Neutrophil (primary cell): Measurements from ENCODE around the gene MT1HL1.

ENCODE experiments used
- H3K27ac ChIP-seq: fragments of 200-600 bp; sonication (generic); 2 replicates; pipeline ENCODE4 v1.5.1; 2016; ENCODE audit warnings: mild to moderate bottlenecking, moderate library complexity
- H3K27me3 ChIP-seq: fragments of 200-600 bp; sonication (generic); 2 replicates; pipeline ENCODE4 v1.6.0; 2016; ENCODE audit warnings: mild to moderate bottlenecking
- H3K36me3 ChIP-seq: fragments of 200-600 bp; sonication (generic); 2 replicates; pipeline ENCODE4 v1.5.1; 2017
- H3K4me1 ChIP-seq, 2 experiments: fragments of 200-600 bp in 1 of 2; sonication (generic) in 1 of 2; 1 replicate in 1 of 2; 2 replicates in 1 of 2; pipeline versions ENCODE4 v1.5.1 to v1.6.1; 2013 to 2016; ENCODE audit warnings: low read depth in 1 of 2, low read length in 1 of 2, mild to moderate bottlenecking in 1 of 2, moderate library complexity in 1 of 2; ENCODE audit not compliant: control insufficient read depth in 1 of 2, insufficient read depth in 1 of 2
- H3K4me3 ChIP-seq, 2 experiments: fragments of 200-600 bp in 1 of 2; sonication (generic) in 1 of 2; 1 replicate in 1 of 2; 2 replicates in 1 of 2; pipeline ENCODE4 v1.5.1; 2013 to 2016; ENCODE audit warnings: low read depth in 1 of 2, low read length in 1 of 2, mild to moderate bottlenecking in 1 of 2, moderate library complexity in 1 of 2
- H3K9me3 ChIP-seq: fragments of 200-600 bp; sonication (generic); 2 replicates; pipeline ENCODE4 v1.5.1; 2016
- TF ChIP-seq, protein P1 (sequence below): fragments of 200-600 bp; sonication (generic); IDR thresholded peaks from 2 replicates; pipeline ENCODE4 v1.5.1; 2016; ENCODE audit warnings: antibody characterized with exemption

MT1HL1 gene

DNA sequence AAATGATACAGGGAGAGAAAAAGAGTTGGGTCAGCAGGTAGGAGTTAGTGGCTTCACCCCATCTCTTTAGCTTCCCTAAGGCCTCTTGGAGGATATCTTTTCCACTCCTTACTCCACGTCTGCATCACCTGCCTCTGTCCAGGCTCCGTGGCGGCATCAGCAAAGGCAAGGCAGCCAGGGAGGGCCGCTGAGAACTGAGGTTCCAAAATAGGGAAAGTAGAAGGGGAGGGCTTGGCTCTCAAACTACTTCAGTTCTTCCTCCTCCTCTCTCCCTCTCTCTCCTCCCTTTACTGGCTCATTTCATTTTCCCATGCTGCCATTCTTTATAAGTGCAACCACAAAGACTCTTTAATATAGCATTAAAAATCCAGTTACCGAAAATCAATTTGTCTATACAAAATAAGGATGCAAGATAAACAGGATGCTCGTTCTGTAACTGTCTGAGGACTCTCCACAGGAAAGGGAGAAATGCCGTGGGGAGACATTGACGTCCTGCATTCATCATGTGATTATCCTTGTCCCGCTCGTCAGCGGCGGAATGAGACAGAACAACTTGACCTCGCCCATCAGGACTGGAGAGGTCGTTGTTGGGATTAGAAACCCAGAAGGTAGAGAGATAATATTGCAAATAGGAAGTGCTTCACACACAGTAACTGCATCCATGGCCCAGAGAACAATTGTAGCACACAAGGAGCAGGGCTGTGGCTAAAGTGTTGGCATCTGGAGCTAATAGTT is 3.1 kb upstream of the MT1HL1 start:
- no peaks in the 10 kb centered on the region for H3K4me1 ChIP-seq
- no peak overlapping the region for H3K4me3 ChIP-seq
- H3K9me3 ChIP-seq, result no peaks in the 10 kb centered on the region
- TF ChIP-seq, protein P1, sequence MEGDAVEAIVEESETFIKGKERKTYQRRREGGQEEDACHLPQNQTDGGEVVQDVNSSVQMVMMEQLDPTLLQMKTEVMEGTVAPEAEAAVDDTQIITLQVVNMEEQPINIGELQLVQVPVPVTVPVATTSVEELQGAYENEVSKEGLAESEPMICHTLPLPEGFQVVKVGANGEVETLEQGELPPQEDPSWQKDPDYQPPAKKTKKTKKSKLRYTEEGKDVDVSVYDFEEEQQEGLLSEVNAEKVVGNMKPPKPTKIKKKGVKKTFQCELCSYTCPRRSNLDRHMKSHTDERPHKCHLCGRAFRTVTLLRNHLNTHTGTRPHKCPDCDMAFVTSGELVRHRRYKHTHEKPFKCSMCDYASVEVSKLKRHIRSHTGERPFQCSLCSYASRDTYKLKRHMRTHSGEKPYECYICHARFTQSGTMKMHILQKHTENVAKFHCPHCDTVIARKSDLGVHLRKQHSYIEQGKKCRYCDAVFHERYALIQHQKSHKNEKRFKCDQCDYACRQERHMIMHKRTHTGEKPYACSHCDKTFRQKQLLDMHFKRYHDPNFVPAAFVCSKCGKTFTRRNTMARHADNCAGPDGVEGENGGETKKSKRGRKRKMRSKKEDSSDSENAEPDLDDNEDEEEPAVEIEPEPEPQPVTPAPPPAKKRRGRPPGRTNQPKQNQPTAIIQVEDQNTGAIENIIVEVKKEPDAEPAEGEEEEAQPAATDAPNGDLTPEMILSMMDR, result no peak
- H3K36me3 ChIP-seq, result no peaks in the 10 kb centered on the region
- H3K27me3 ChIP-seq, result no peaks in the 10 kb centered on the region
- no peak overlapping the region for H3K27ac ChIP-seq

DNA sequence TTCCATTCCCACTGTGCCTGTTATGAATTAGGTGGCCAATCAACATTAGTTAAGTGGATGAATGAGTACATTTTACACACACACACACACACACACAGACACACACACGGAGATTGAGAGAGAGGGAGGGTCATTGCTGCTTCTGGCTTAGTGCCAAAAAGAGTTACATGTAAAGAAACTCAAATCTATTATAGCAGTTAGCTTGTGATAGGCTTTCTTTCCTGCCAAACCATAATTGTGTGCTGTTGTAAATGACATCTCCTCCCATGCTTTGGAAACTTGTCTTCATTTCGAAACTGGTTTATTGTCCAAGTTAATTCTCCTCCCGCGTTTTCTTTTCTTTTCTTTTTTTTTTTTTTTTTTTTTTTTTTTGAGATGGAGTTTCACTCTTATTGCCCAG is 1.4 kb upstream of the MT1HL1 start:
- H3K9me3 ChIP-seq, result no peaks in the 10 kb centered on the region
- TF ChIP-seq, protein P1, result no peak
- no peaks in the 10 kb centered on the region for H3K36me3 ChIP-seq

DNA sequence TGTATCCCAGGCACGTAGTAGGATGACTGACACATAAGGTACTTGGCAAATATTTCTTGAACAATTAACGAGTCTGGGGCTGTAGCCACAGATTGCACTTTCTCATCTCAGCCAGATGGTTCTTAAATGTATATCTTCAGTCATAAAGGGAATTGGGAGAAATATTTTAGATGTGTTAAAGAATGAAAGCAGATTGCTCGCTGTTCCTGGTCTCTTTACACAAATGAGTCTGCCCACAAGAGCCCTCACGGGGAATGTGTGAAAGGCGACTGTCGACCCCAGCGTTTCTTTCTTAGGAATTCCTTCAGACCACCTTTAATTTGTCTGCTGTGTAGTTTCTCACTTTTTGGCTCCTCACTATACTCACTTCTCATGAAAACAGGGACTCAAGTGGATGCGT is 725 bp downstream of the MT1HL1 start:
- Histone ChIP-seq H3K36me3 (no peaks in the 10 kb centered on the region), H3K27me3 (no peaks in the 10 kb centered on the region), H3K9me3 (no peaks in the 10 kb centered on the region), H3K27ac (no peak overlapping the region), H3K4me3 (no peak overlapping the region), H3K4me1 (no peaks in the 10 kb centered on the region)
- TF ChIP-seq, protein P1, result no peak

More for the DNA sequence above, 1.4 kb upstream of the MT1HL1 start:
- H3K27me3 ChIP-seq, result no peaks in the 10 kb centered on the region
- no peak overlapping the region for H3K4me3 ChIP-seq
- H3K27ac ChIP-seq, result no peak overlapping the region
- H3K4me1 ChIP-seq, result no peaks in the 10 kb centered on the region

DNA sequence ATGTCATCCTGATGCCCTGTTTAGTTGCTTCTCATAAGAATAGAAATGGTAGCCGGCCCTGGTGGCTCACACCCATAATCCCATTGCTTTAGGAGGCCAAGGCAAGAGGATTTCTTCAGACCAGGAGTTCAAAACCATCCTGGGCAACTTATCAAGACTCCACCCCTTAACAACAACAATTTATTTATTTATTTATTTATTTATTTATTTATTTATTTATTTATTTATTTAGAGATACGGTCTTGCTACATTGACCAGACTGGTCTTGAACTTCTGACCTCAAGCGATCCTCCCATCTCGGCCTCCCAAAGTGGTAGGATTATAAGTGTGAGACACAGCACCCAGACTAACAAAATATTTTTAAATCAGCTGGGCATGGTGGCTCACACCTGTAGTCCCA is 4.0 kb downstream of the MT1HL1 start:
- H3K4me3 ChIP-seq, result no peak overlapping the region
- no peaks in the 10 kb centered on the region for H3K4me1 ChIP-seq
- H3K36me3 ChIP-seq, result no peaks in the 10 kb centered on the region
- no peaks in the 10 kb centered on the region for H3K9me3 ChIP-seq
- H3K27ac ChIP-seq, result no peak overlapping the region
- TF ChIP-seq, protein P1, result no peak
- H3K27me3 ChIP-seq, result no peaks in the 10 kb centered on the region

DNA sequence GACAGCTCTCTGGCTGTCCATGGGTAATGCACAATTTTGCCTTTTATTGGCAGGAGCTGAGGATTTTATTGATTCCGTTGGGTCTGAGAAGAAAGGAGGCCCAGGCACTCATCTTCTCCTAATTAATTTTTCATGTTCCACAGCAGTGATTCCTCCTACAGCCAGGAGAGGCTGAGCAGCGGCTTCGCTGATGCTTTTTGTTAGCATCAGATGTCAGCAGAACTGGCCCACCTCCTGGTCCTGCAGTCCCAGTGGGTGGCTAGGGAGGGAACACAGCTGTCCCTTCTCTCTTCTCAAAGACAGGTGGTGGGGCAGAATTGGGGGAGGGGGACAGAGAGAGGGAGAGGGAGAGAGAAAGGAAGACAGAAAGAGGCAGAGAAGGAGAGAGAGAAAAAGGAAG is 5.7 kb downstream of the MT1HL1 start:
- H3K9me3 ChIP-seq, result no peaks in the 10 kb centered on the region
- no peak overlapping the region for H3K4me3 ChIP-seq
- no peaks in the 10 kb centered on the region for H3K36me3 ChIP-seq
- no peaks in the 10 kb centered on the region for H3K4me1 ChIP-seq
- H3K27me3 ChIP-seq, result no peaks in the 10 kb centered on the region
- H3K27ac ChIP-seq, result no peak overlapping the region
- TF ChIP-seq, protein P1, result no peak
